HCT116 (cell line): ENCODE measurements around the gene GTF2IRD1. TPM values are rescaled to one million over a fixed set of nuclear protein-coding genes. Genes with fewer than 3 reads are reported as not detected.

Source experiments
- ATAC-seq: fragments of 200-7000 bp; cut with Tn5 transposase; 2 replicates; pipeline ENCODE4 v1.9.1; 2020; ENCODE audit warnings: mild to moderate bottlenecking, moderate library complexity
- BruUV-seq: library from RNA; stranded (reverse); fragments of 400-500 nt; replicated peaks from 2 replicates; lab custom pipeline; 2021; lab: Mats Ljungman, UMichigan
- CTCF ChIA-PET: fragments of 300-600 bp; sonication (Branson Sonifier 250); formaldehyde crosslinking; loops from one replicate; lab custom pipeline; 2021; ENCODE audit warnings: antibody characterized with exemption; lab: Charles Lee
- POLR2A ChIA-PET: fragments of 300-600, 350-600 bp; sonication (Branson Sonifier 250); formaldehyde crosslinking; loops from one replicate; lab custom pipeline; 2021; ENCODE audit warnings: antibody characterized with exemption; lab: Charles Lee
- RAD21 ChIA-PET, 2 experiments: fragments of 300-600 bp; sonication (Branson Sonifier 250); formaldehyde crosslinking; loops; one replicate each; lab custom pipeline; 2023; ENCODE audit warnings: low total read pairs in 2 of 2; ENCODE audit not compliant: uncharacterized antibody in 2 of 2, unreplicated experiment in 2 of 2, low non-redundant PET in 1 of 2; lab: Charles Lee
- DNase-seq: peaks from one replicate; pipeline ENCODE4 v3.0.0-alpha.2; 2010; ENCODE audit warnings: low read depth, low spot score
- H2AFZ ChIP-seq: fragments of 200-600 bp; shearing (Covaris generic), sonication (generic); 2 replicates; pipeline ENCODE4 v1.6.1; 2017; ENCODE audit warnings: low read depth, mixed run types, mixed read lengths, antibody characterized with exemption, low read length; ENCODE audit not compliant: poor library complexity, severe bottlenecking
- H3K27ac ChIP-seq: 2 replicates; pipeline ENCODE4 v1.5.1; 2012; ENCODE audit warnings: low read depth, low read length
- H3K27me3 ChIP-seq: fragments of 200-600 bp; sonication (generic); 2 replicates; pipeline ENCODE4 v1.6.1; 2016; ENCODE audit warnings: mixed run types, low read length, mixed read lengths; ENCODE audit not compliant: insufficient read depth
- H3K36me3 ChIP-seq, 2 experiments: fragments of 200-500 bp in 1 of 2; fragments of 200-600 bp in 1 of 2; sonication (Bioruptor generic) in 1 of 2; sonication (generic) in 1 of 2; 2 replicates each; pipeline versions ENCODE4 v1.5.1 to v1.6.1; 2014 to 2016; ENCODE audit warnings: low read length in 2 of 2, inconsistent platforms in 1 of 2, mixed read lengths in 1 of 2, mixed run types in 1 of 2; ENCODE audit not compliant: insufficient read depth in 2 of 2, control insufficient read depth in 1 of 2
- H3K4me1 ChIP-seq, 2 experiments: fragments of 200-600 bp in 1 of 2; sonication (generic) in 1 of 2; 2 replicates each; pipeline versions ENCODE4 v1.5.1 to v1.6.1; 2012 to 2017; ENCODE audit warnings: low read length in 2 of 2, inconsistent platforms in 1 of 2, mild to moderate bottlenecking in 1 of 2, mixed read lengths in 1 of 2, mixed run types in 1 of 2, moderate library complexity in 1 of 2; ENCODE audit not compliant: insufficient read depth in 2 of 2, control insufficient read depth in 1 of 2
- H3K4me2 ChIP-seq: fragments of 200-600 bp; sonication (generic); 2 replicates; pipeline ENCODE4 v1.6.1; 2017; ENCODE audit warnings: mixed run types, low read length, mixed read lengths
- H3K4me3 ChIP-seq, 2 experiments: fragments of 200-600 bp in 1 of 2; sonication (generic) in 1 of 2; replicated peaks in 1 of 2; 2 replicates each; pipeline ENCODE4 v1.5.1; 2011 to 2016; ENCODE audit warnings: low read length in 2 of 2, control low read depth in 1 of 2, low read depth in 1 of 2, mild to moderate bottlenecking in 1 of 2, mixed read lengths in 1 of 2, mixed run types in 1 of 2
- H3K79me2 ChIP-seq: fragments of 200-600 bp; sonication (generic); 2 replicates; pipeline ENCODE4 v1.6.1; 2017; ENCODE audit warnings: mild to moderate bottlenecking, mixed run types, low read length, moderate library complexity, mixed read lengths; ENCODE audit not compliant: insufficient read depth
- H3K9ac ChIP-seq: fragments of 200-600 bp; sonication (generic); 2 replicates; pipeline ENCODE4 v1.6.1; 2016; ENCODE audit warnings: low read length, mixed read lengths
- H3K9me2 ChIP-seq: fragments of 200-600 bp; sonication (generic), shearing (Covaris generic); 2 replicates; pipeline ENCODE4 v1.6.1; 2017; ENCODE audit warnings: mixed run types, mild to moderate bottlenecking, moderate library complexity; ENCODE audit not compliant: insufficient read depth
- H3K9me3 ChIP-seq, 2 experiments: fragments of 200-500 bp in 1 of 2; fragments of 200-600 bp in 1 of 2; sonication (Bioruptor generic) in 1 of 2; sonication (generic) in 1 of 2; 2 replicates each; pipeline ENCODE4 v1.6.1; 2014 to 2017; ENCODE audit warnings: low read length in 2 of 2, mixed read lengths in 2 of 2, inconsistent platforms in 1 of 2, low read depth in 1 of 2, mild to moderate bottlenecking in 1 of 2, mixed run types in 1 of 2, moderate library complexity in 1 of 2; ENCODE audit not compliant: control insufficient read depth in 1 of 2, insufficient read depth in 1 of 2
- H4K20me1 ChIP-seq: fragments of 200-600 bp; sonication (generic), shearing (Covaris generic); 2 replicates; pipeline ENCODE4 v1.6.1; 2017; ENCODE audit warnings: mixed run types, mild to moderate bottlenecking, moderate library complexity; ENCODE audit not compliant: insufficient read depth
- ATF3 ChIP-seq: IDR thresholded peaks from 2 replicates; pipeline ENCODE4 v1.6.1; 2012
- CEBPB ChIP-seq: IDR thresholded peaks from 2 replicates; pipeline ENCODE4 v1.6.1; 2012; ENCODE audit warnings: low read depth
- EGR1 ChIP-seq: IDR thresholded peaks from 2 replicates; pipeline ENCODE4 v1.6.1; 2012; ENCODE audit warnings: low read depth
- ELF1 ChIP-seq: IDR thresholded peaks from 2 replicates; pipeline ENCODE4 v1.6.1; 2012; ENCODE audit warnings: low read depth, borderline replicate concordance
- FOSL1 ChIP-seq: IDR thresholded peaks from 2 replicates; pipeline ENCODE4 v1.6.1; 2012; ENCODE audit warnings: low read depth
- MAX ChIP-seq: IDR thresholded peaks from 2 replicates; pipeline ENCODE4 v1.6.1; 2012
- POLR2A ChIP-seq: IDR thresholded peaks from 2 replicates; pipeline ENCODE4 v1.7.0; 2011; ENCODE audit warnings: borderline replicate concordance; ENCODE audit not compliant: insufficient read depth, insufficient read length; ENCODE audit errors: extremely low read depth
- POLR2AphosphoS5 ChIP-seq: IDR thresholded peaks from 2 replicates; pipeline ENCODE4 v1.6.1; 2011; ENCODE audit warnings: mild to moderate bottlenecking, low read depth, low read length, moderate library complexity
- RAD21 ChIP-seq: IDR thresholded peaks from 2 replicates; pipeline ENCODE4 v1.6.1; 2012; ENCODE audit warnings: low read depth, mild to moderate bottlenecking
- SRF ChIP-seq: IDR thresholded peaks from 2 replicates; pipeline ENCODE4 v1.6.1; 2012; ENCODE audit warnings: low read depth
- ZBTB33 ChIP-seq: IDR thresholded peaks from 2 replicates; pipeline ENCODE4 v1.6.1; 2011; ENCODE audit warnings: mild to moderate bottlenecking, low read length, moderate library complexity; ENCODE audit not compliant: insufficient replicate concordance; ENCODE audit errors: extremely low read depth
- ZFX ChIP-seq: fragments of 450-650 bp; IDR thresholded peaks from 2 replicates; pipeline ENCODE4 v1.6.1; 2017
- ZNF274 ChIP-seq: fragments of 200-500 bp; sonication (Bioruptor generic); IDR thresholded peaks from 2 replicates; pipeline ENCODE4 v1.6.1; 2014; ENCODE audit warnings: mild to moderate bottlenecking, low read depth, low read length, inconsistent platforms
- intact Hi-C: fragments of 100-400 bp; cut with micrococcal nuclease; formaldehyde crosslinking; loops from 2 replicates; pipeline ENCODE4 v1.10.0; 2022
- total RNA-seq: library from RNA; stranded (reverse); gene quantifications from one replicate; pipeline ENCODE4 v1.2.1, GENCODE V29; 2021; ENCODE audit not compliant: unreplicated experiment

GTF2IRD1 gene
- total RNA-seq, 1 experiment from 2014 or later, result 34.5 TPM

GRCh38 chr7:74428023-74428422 lies 25.7 kb upstream of the GTF2IRD1 start:
- no peak overlapping the region for H3K4me2 ChIP-seq
- ChIA-PET CTCF (interaction anchor here (1.4 kb wide), 1 partner anchor 139 kb away, joined by 4 read pairs; no protein-coding TSS in a partner anchor), POLR2A (no interaction called here), RAD21 (interaction anchor here in 1 of 2 experiments (0.5 to 0.6 kb wide), 2 partner anchors 130 to 215 kb away, joined by 3 read pairs; no protein-coding TSS in a partner anchor)
- DNase-seq (no peak), ATAC-seq (no peak)
- no peaks in the 10 kb centered on the region for H3K9me3 ChIP-seq
- H3K79me2 ChIP-seq, result no peaks in the 10 kb centered on the region
- H4K20me1 ChIP-seq, result no peaks in the 10 kb centered on the region
- H3K27ac ChIP-seq, result no peak overlapping the region
- H3K36me3 ChIP-seq, result no peaks in the 10 kb centered on the region
- no peak for TF ChIP-seq POLR2A
- TF ChIP-seq POLR2AphosphoS5, result no peak
- TF ChIP-seq RAD21, result no peak
- no peak for TF ChIP-seq CEBPB
- no peak for TF ChIP-seq ELF1
- TF ChIP-seq ZFX, result no peak
- TF ChIP-seq FOSL1, result no peak
- TF ChIP-seq ATF3, result no peak
- no peak for TF ChIP-seq ZNF274
- no peak for TF ChIP-seq MAX
- TF ChIP-seq EGR1, result no peak
- no peak for TF ChIP-seq ZBTB33
- TF ChIP-seq SRF, result no peak
- peaks cover 0 to 5% of the 10 kb centered on the region in 2 experiments; a peak in 2 of 4 replicates for H3K4me1 ChIP-seq
- no peak overlapping the region for H2AFZ ChIP-seq
- intact Hi-C loops, result no loop called here
- no peak overlapping the region for H3K9ac ChIP-seq
- no peaks in the 10 kb centered on the region for H3K27me3 ChIP-seq
- H3K9me2 ChIP-seq, result no peaks in the 10 kb centered on the region
- no TSS peak for BruUV-seq
- no peak overlapping the region for H3K4me3 ChIP-seq
